Breast epithelium (tissue), 4 donors: ENCODE data around the gene NTSR1. TPM values are rescaled to one million over a fixed set of nuclear protein-coding genes. Genes with fewer than 3 reads are reported as not detected.
A peak's percentile ranks its signal among the peaks of the same experiment; 100 is the strongest.

Experiments
- DNase-seq, 2 donors: peaks; one replicate each; pipeline ENCODE4 v3.0.0-alpha.2; 2019; ENCODE audit warnings: low spot score in 2 of 2
- H3K27ac ChIP-seq, 2 donors: fragments of 200-600 bp; sonication (generic) in 1 of 2; one replicate each; pipeline ENCODE4 v1.5.1; 2016 to 2019; ENCODE audit warnings: mild to moderate bottlenecking in 1 of 2
- H3K27me3 ChIP-seq, 2 donors: fragments of 200-600 bp; sonication (generic) in 1 of 2; one replicate each; pipeline versions ENCODE4 v1.5.1 to v1.6.0; 2017 to 2019; ENCODE audit warnings: control low read depth in 1 of 2, mild to moderate bottlenecking in 1 of 2
- H3K36me3 ChIP-seq: fragments of 200-600 bp; one replicate; pipeline ENCODE4 v1.5.1; 2019
- H3K4me1 ChIP-seq, 2 donors: fragments of 200-600 bp; sonication (generic); one replicate each; pipeline ENCODE4 v1.5.1; 2016 to 2019; ENCODE audit warnings: control low read depth in 1 of 2
- H3K4me3 ChIP-seq, 3 donors: fragments of 200-600 bp; sonication (generic); 1 replicate in 2 of 3; 2 replicates in 1 of 3; pipeline ENCODE4 v1.5.1; 2016 to 2019; ENCODE audit warnings: mild to moderate bottlenecking in 3 of 3, moderate library complexity in 2 of 3
- H3K9me3 ChIP-seq, 2 donors: fragments of 200-600 bp; sonication (generic) in 1 of 2; one replicate each; pipeline ENCODE4 v1.5.1; 2016 to 2019; ENCODE audit warnings: control low read depth in 1 of 2
- CTCF ChIP-seq, 3 donors: fragments of 450-650 bp; IDR thresholded peaks; one replicate each; pipeline ENCODE4 v1.5.1; 2016 to 2017; ENCODE audit warnings: antibody characterized with exemption in 3 of 3, mild to moderate bottlenecking in 3 of 3, moderate library complexity in 3 of 3
- POLR2A ChIP-seq: fragments of 450-650 bp; IDR thresholded peaks from one replicate; pipeline ENCODE4 v1.6.1; 2016; ENCODE audit warnings: antibody characterized with exemption, mild to moderate bottlenecking, moderate library complexity
- POLR2AphosphoS5 ChIP-seq, 3 donors: sonication (generic); formaldehyde crosslinking; IDR thresholded peaks; one replicate each; pipeline ENCODE4 v1.6.1; 2017; ENCODE audit warnings: antibody characterized with exemption in 3 of 3
- intact Hi-C: fragments of 100-400 bp; cut with DNase I; formaldehyde crosslinking; loops from one replicate; pipeline ENCODE4 v1.15.1; 2023; ENCODE audit warnings: low total_unique reads
- total RNA-seq, 3 donors: library from RNA; depleted of rRNA; stranded (reverse); fragments of >200 nt; gene quantifications; one replicate each; pipeline ENCODE4 v1.1.0, GENCODE V29; 2016

The NTSR1 gene
- total RNA-seq, 3 donors from 2014 or later, result under 0.01 TPM; not detected in 2

- H3K36me3 ChIP-seq, result no peaks in the 10 kb centered on the region
- no peak overlapping the region for H3K4me3 ChIP-seq
- peaks cover 4 to 36% of the 10 kb centered on the region in 2 donors for H3K27me3 ChIP-seq
- no peak for DNase-seq
- TF ChIP-seq POLR2A (no peak), POLR2AphosphoS5 (IDR thresholded peaks at IDR 0.05) (no peak), CTCF (IDR thresholded peaks at IDR 0.05) (no peak)
- intact Hi-C loops, result no loop called here
- H3K27ac ChIP-seq, result no peak overlapping the region
- peaks cover 0 to 4% of the 10 kb centered on the region in 2 donors for H3K4me1 ChIP-seq
- H3K9me3 ChIP-seq, result no peaks in the 10 kb centered on the region
These were observed 4.8 kb upstream of the NTSR1 start for GRCh38 chr20:62703853-62704228.

- intact Hi-C loops, result no loop called here
- TF ChIP-seq POLR2AphosphoS5 (IDR thresholded peaks at IDR 0.05) (no peak), POLR2A (no peak), CTCF (IDR thresholded peaks at IDR 0.05) (no peak)
- Histone ChIP-seq H3K27ac (no peak overlapping the region), H3K4me1 (peaks cover 0 to 4% of the 10 kb centered on the region in 2 donors), H3K36me3 (no peaks in the 10 kb centered on the region), H3K27me3 (peaks cover 4 to 42% of the 10 kb centered on the region in 2 donors), H3K4me3 (no peak overlapping the region), H3K9me3 (no peaks in the 10 kb centered on the region)
- DNase-seq, result peak; percentile 67 to 84
These were observed 4.2 kb upstream of the NTSR1 start for GRCh38 chr20:62704341-62704948.

GRCh38 chr20:62705627-62706026 is 3.0 kb upstream of the NTSR1 start:
- intact Hi-C loops, result no loop called here
- no peak for TF ChIP-seq POLR2A
- TF ChIP-seq POLR2AphosphoS5 (IDR thresholded peaks at IDR 0.05), result no peak
- TF ChIP-seq CTCF (IDR thresholded peaks at IDR 0.05), result no peak

GRCh38 chr20:62706344-62706743 is 2.3 kb upstream of the NTSR1 start:
- intact Hi-C loops, result no loop called here
- Histone ChIP-seq H3K4me3 (no peak overlapping the region), H3K36me3 (no peaks in the 10 kb centered on the region), H3K27me3 (peaks cover 4 to 61% of the 10 kb centered on the region in 2 donors), H3K9me3 (no peaks in the 10 kb centered on the region), H3K27ac (no peak overlapping the region), H3K4me1 (peaks cover 0 to 4% of the 10 kb centered on the region in 2 donors)
- TF ChIP-seq POLR2A (no peak), CTCF (IDR thresholded peaks at IDR 0.05) (no peak), POLR2AphosphoS5 (IDR thresholded peaks at IDR 0.05) (no peak)
- DNase-seq, result no peak

More at GRCh38 chr20:62705627-62706026, 3.0 kb upstream of the NTSR1 start:
- H3K9me3 ChIP-seq, result no peaks in the 10 kb centered on the region
- peaks cover 4 to 53% of the 10 kb centered on the region in 2 donors for H3K27me3 ChIP-seq
- no peak overlapping the region for H3K27ac ChIP-seq
- H3K4me1 ChIP-seq, result peaks cover 0 to 4% of the 10 kb centered on the region in 2 donors
- no peak for DNase-seq
- H3K4me3 ChIP-seq, result no peak overlapping the region
- no peaks in the 10 kb centered on the region for H3K36me3 ChIP-seq

GRCh38 chr20:62706857-62707256 is 1.8 kb upstream of the NTSR1 start:
- TF ChIP-seq POLR2A, result no peak
- no peak for TF ChIP-seq POLR2AphosphoS5 (IDR thresholded peaks at IDR 0.05)
- intact Hi-C loops, result no loop called here
- Histone ChIP-seq H3K36me3 (no peaks in the 10 kb centered on the region), H3K9me3 (no peaks in the 10 kb centered on the region), H3K27ac (no peak overlapping the region), H3K27me3 (peaks cover 4 to 66% of the 10 kb centered on the region in 2 donors), H3K4me3 (no peak overlapping the region), H3K4me1 (peaks cover 0 to 4% of the 10 kb centered on the region in 2 donors)
- no peak for DNase-seq
